Measurements from ENCODE around the gene CASKIN1. TPM values are rescaled to one million over a fixed set of nuclear protein-coding genes. Genes with fewer than 3 reads are reported as not detected.

CASKIN1 gene
- total RNA-seq, 1 donor from 2014 or later = 1.6 TPM

GRCh38 chr16:2151188-2152091 is 45.0 kb downstream of the CASKIN1 start:
- H3K27me3 ChIP-seq = peaks cover 16% of the 10 kb centered on the region
- Mint-ChIP-seq H3K27me3 (ENCODE audit: insufficient read depth, low read depth) (peaks cover 13% of the 10 kb centered on the region), H3K36me3 (peaks cover 7% of the 10 kb centered on the region), H3K4me1 (peaks cover 49% of the 10 kb centered on the region), H3K4me3 (peak overlapping the region; percentile 72), H3K9me3 (no peaks in the 10 kb centered on the region), H3K27ac (no peak overlapping the region)
- no peak for DNase-seq (ENCODE audit: low spot score)
- no peak overlapping the region for H3K27ac ChIP-seq
- peaks cover 91% of the 10 kb centered on the region for H4K20me1 ChIP-seq (ENCODE audit: low read depth)
- no peak overlapping the region for H3K4me3 ChIP-seq
- TF ChIP-seq EZH2 (IDR thresholded peaks at IDR 0.05) = no peak
- no peak for TF ChIP-seq CTCF (IDR thresholded peaks at IDR 0.05)
- no peak for TF ChIP-seq EZH2phosphoT487 (IDR thresholded peaks at IDR 0.05)
- H3K4me1 ChIP-seq = peaks cover 50% of the 10 kb centered on the region
- peaks cover 88% of the 10 kb centered on the region for H3F3A ChIP-seq (ENCODE audit: low read depth)
- H3K9ac ChIP-seq = no peak overlapping the region
- no peak overlapping the region for H2AFZ ChIP-seq (replicated peaks)
- peaks cover 48% of the 10 kb centered on the region for H3K79me2 ChIP-seq (ENCODE audit: low read depth)
- no peaks in the 10 kb centered on the region for H3K36me3 ChIP-seq
- H3K4me2 ChIP-seq = peak overlapping the region; percentile 100
- no peaks in the 10 kb centered on the region for H3K9me3 ChIP-seq (ENCODE audit: low read depth)

- H3K9me3 Mint-ChIP-seq = no peaks in the 10 kb centered on the region
- H3K79me2 ChIP-seq (ENCODE audit: low read depth) = peaks cover 42% of the 10 kb centered on the region
- H3F3A ChIP-seq (ENCODE audit: low read depth) = peaks cover 90% of the 10 kb centered on the region
- H2AFZ ChIP-seq (replicated peaks) = no peak overlapping the region
- peaks cover 16% of the 10 kb centered on the region for H3K27me3 ChIP-seq
- H3K36me3 Mint-ChIP-seq = peaks cover 4% of the 10 kb centered on the region
- H3K36me3 ChIP-seq = no peaks in the 10 kb centered on the region
- peak overlapping the region; percentile 72 for H3K4me3 Mint-ChIP-seq
- H3K27me3 Mint-ChIP-seq (ENCODE audit: insufficient read depth, low read depth) = peaks cover 13% of the 10 kb centered on the region
- H3K9me3 ChIP-seq (ENCODE audit: low read depth) = no peaks in the 10 kb centered on the region
- H3K9ac ChIP-seq = no peak overlapping the region
- peak overlapping the region; percentile 100 for H3K4me2 ChIP-seq
- H3K4me1 ChIP-seq = peaks cover 49% of the 10 kb centered on the region
- H4K20me1 ChIP-seq (ENCODE audit: low read depth) = peaks cover 85% of the 10 kb centered on the region
- peak overlapping the region; percentile 70 for H3K4me3 ChIP-seq
- TF ChIP-seq EZH2 (IDR thresholded peaks at IDR 0.05) (no peak), EZH2phosphoT487 (IDR thresholded peaks at IDR 0.05) (no peak), CTCF (IDR thresholded peaks at IDR 0.05) (no peak)
- H3K27ac Mint-ChIP-seq = no peak overlapping the region
- DNase-seq (ENCODE audit: low spot score) = peak; percentile 44
- H3K27ac ChIP-seq = no peak overlapping the region
- peaks cover 46% of the 10 kb centered on the region for H3K4me1 Mint-ChIP-seq
These were observed 45.8 kb downstream of the CASKIN1 start for GRCh38 chr16:2150418-2151187.

GRCh38 chr16:2149630-2150417 is 46.6 kb downstream of the CASKIN1 start:
- Histone ChIP-seq H3F3A (ENCODE audit: low read depth) (peaks cover 89% of the 10 kb centered on the region), H3K27ac (no peak overlapping the region), H3K36me3 (no peaks in the 10 kb centered on the region), H3K27me3 (peaks cover 16% of the 10 kb centered on the region), H3K9ac (no peak overlapping the region), H4K20me1 (ENCODE audit: low read depth) (peaks cover 82% of the 10 kb centered on the region), H2AFZ (replicated peaks) (no peak overlapping the region), H3K4me2 (peak overlapping the region; percentile 100), H3K4me1 (peaks cover 49% of the 10 kb centered on the region), H3K9me3 (ENCODE audit: low read depth) (no peaks in the 10 kb centered on the region), H3K79me2 (ENCODE audit: low read depth) (peaks cover 39% of the 10 kb centered on the region), H3K4me3 (peak overlapping the region; percentile 70)
- TF ChIP-seq EZH2phosphoT487 (IDR thresholded peaks at IDR 0.05) (no peak), CTCF (IDR thresholded peaks at IDR 0.05) (no peak), EZH2 (IDR thresholded peaks at IDR 0.05) (no peak)
- Mint-ChIP-seq H3K36me3 (peaks cover 4% of the 10 kb centered on the region), H3K4me3 (peak overlapping the region; percentile 71), H3K27ac (no peak overlapping the region), H3K4me1 (peaks cover 42% of the 10 kb centered on the region), H3K27me3 (ENCODE audit: insufficient read depth, low read depth) (peaks cover 13% of the 10 kb centered on the region), H3K9me3 (no peaks in the 10 kb centered on the region)
- DNase-seq (ENCODE audit: low spot score) = peak; percentile 38

Measured in neural progenitor cell (in vitro differentiated cells).